SJCRH30 (cell line): ENCODE data around the gene CAMTA1. TPM values are rescaled to one million over a fixed set of nuclear protein-coding genes. Genes with fewer than 3 reads are reported as not detected.

Experiments used
- DNase-seq, 2 experiments: peaks; one replicate each; pipeline ENCODE4 v3.0.0-alpha.2; 2015 to 2020
- H3K27ac ChIP-seq: fragments of 250-450 bp; sonication (Bioruptor Pico); 2 replicates; pipeline ENCODE4 v1.5.1; 2020; ENCODE audit warnings: mild to moderate bottlenecking, moderate library complexity
- H3K27me3 ChIP-seq: fragments of 250-450 bp; sonication (Bioruptor Pico); 2 replicates; pipeline ENCODE4 v1.5.1; 2020; ENCODE audit warnings: mild to moderate bottlenecking, moderate library complexity
- H3K36me3 ChIP-seq: fragments of 250-450 bp; sonication (Bioruptor Pico); 2 replicates; pipeline ENCODE4 v1.5.1; 2020; ENCODE audit warnings: mild to moderate bottlenecking, moderate library complexity
- H3K4me1 ChIP-seq: fragments of 250-450 bp; sonication (Bioruptor Pico); 2 replicates; pipeline ENCODE4 v1.5.1; 2020; ENCODE audit warnings: mild to moderate bottlenecking, moderate library complexity
- H3K4me3 ChIP-seq: fragments of 250-450 bp; sonication (Bioruptor Pico); 2 replicates; pipeline ENCODE4 v1.5.1; 2020; ENCODE audit warnings: mild to moderate bottlenecking, moderate library complexity
- H3K9me3 ChIP-seq: fragments of 250-450 bp; sonication (Bioruptor Pico); replicated peaks from 2 replicates; pipeline ENCODE4 v1.5.1; 2020; ENCODE audit warnings: mild to moderate bottlenecking, moderate library complexity
- total RNA-seq: library from RNA; depleted of rRNA; stranded (reverse); fragments of >200 nt; shearing (Covaris generic); gene quantifications from 2 replicates; pipeline ENCODE4 v1.2.3, GENCODE V29; 2014

CAMTA1 gene
- total RNA-seq, 1 experiment from 2014 or later, result 153 TPM

GRCh38 chr1:7752512-7753417 lies 967.5 kb downstream of the CAMTA1 start:
- peaks cover 4% of the 10 kb centered on the region; the same call in 1 of the 2 replicates for H3K4me1 ChIP-seq
- no peaks in the 10 kb centered on the region for H3K36me3 ChIP-seq
- H3K9me3 ChIP-seq, result no peaks in the 10 kb centered on the region
- H3K27ac ChIP-seq, result no peak overlapping the region
- peaks cover 11% of the 10 kb centered on the region for H3K27me3 ChIP-seq
- DNase-seq, result peak; percentile 56 to 86
- peak overlapping the region; percentile 43 for H3K4me3 ChIP-seq

- Histone ChIP-seq H3K4me1 (peaks cover 4% of the 10 kb centered on the region; the same call in 1 of the 2 replicates), H3K36me3 (no peaks in the 10 kb centered on the region), H3K4me3 (no peak overlapping the region), H3K9me3 (no peaks in the 10 kb centered on the region), H3K27me3 (peaks cover 11% of the 10 kb centered on the region), H3K27ac (no peak overlapping the region)
- no peak for DNase-seq
Observed at GRCh38 chr1:7753641-7754040, 968.4 kb downstream of the CAMTA1 start.

- no peaks in the 10 kb centered on the region for H3K9me3 ChIP-seq
- peaks cover 6% of the 10 kb centered on the region for H3K27me3 ChIP-seq
- H3K4me3 ChIP-seq, result no peak overlapping the region
- peaks cover 4% of the 10 kb centered on the region; the same call in 1 of the 2 replicates for H3K4me1 ChIP-seq
- no peak for DNase-seq
- no peaks in the 10 kb centered on the region for H3K36me3 ChIP-seq
- H3K27ac ChIP-seq, result no peak overlapping the region
Observed at GRCh38 chr1:7754234-7754633, 969.0 kb downstream of the CAMTA1 start.

- Histone ChIP-seq H3K36me3 (no peaks in the 10 kb centered on the region), H3K27ac (no peak overlapping the region), H3K4me1 (peaks cover 4% of the 10 kb centered on the region; the same call in 1 of the 2 replicates), H3K4me3 (no peak overlapping the region), H3K9me3 (no peaks in the 10 kb centered on the region), H3K27me3 (peaks cover 6% of the 10 kb centered on the region; the same call in 1 of the 2 replicates)
- DNase-seq, result peak in 1 of 2 experiments; percentile 44
Observed at GRCh38 chr1:7755448-7755847, 970.2 kb downstream of the CAMTA1 start.

GRCh38 chr1:7760245-7760644 lies 975.0 kb downstream of the CAMTA1 start:
- Histone ChIP-seq H3K27me3 (peaks cover 12% of the 10 kb centered on the region), H3K36me3 (no peaks in the 10 kb centered on the region), H3K27ac (no peak overlapping the region), H3K9me3 (no peaks in the 10 kb centered on the region), H3K4me3 (no peak overlapping the region), H3K4me1 (no peaks in the 10 kb centered on the region)
- no peak for DNase-seq

- DNase-seq, result no peak
- no peak overlapping the region for H3K27ac ChIP-seq
- peaks cover 12% of the 10 kb centered on the region for H3K27me3 ChIP-seq
- no peaks in the 10 kb centered on the region for H3K9me3 ChIP-seq
- no peaks in the 10 kb centered on the region for H3K36me3 ChIP-seq
- no peaks in the 10 kb centered on the region for H3K4me1 ChIP-seq
- no peak overlapping the region for H3K4me3 ChIP-seq
Observed at GRCh38 chr1:7761103-7761502, 975.8 kb downstream of the CAMTA1 start.

- 0 out of 2 replicates have a peak, but pooled peaks cover 5% of the 10 kb centered on the region for H3K27me3 ChIP-seq
Observed at GRCh38 chr1:7767176-7767575, 981.9 kb downstream of the CAMTA1 start.

GRCh38 chr1:7768583-7768982 lies 983.3 kb downstream of the CAMTA1 start:
- H3K4me1 ChIP-seq, result peaks cover 14% of the 10 kb centered on the region
- H3K4me3 ChIP-seq, result no peak overlapping the region
- H3K27me3 ChIP-seq, result no peaks in the 10 kb centered on the region
- H3K36me3 ChIP-seq, result no peaks in the 10 kb centered on the region; the same call in 1 of the 2 replicates
- peak in 1 of 2 experiments; percentile 61 for DNase-seq
- no peaks in the 10 kb centered on the region for H3K9me3 ChIP-seq
- no peak overlapping the region for H3K27ac ChIP-seq

More at GRCh38 chr1:7767176-7767575, 981.9 kb downstream of the CAMTA1 start:
- no peak for DNase-seq
- no peak overlapping the region for H3K27ac ChIP-seq
- no peak overlapping the region for H3K4me3 ChIP-seq
- no peaks in the 10 kb centered on the region for H3K36me3 ChIP-seq
- H3K4me1 ChIP-seq, result peaks cover 12% of the 10 kb centered on the region
- no peaks in the 10 kb centered on the region for H3K9me3 ChIP-seq

GRCh38 chr1:7769673-7770412 lies 984.6 kb downstream of the CAMTA1 start:
- Histone ChIP-seq H3K27ac (no peak overlapping the region), H3K4me1 (peaks cover 14% of the 10 kb centered on the region), H3K4me3 (no peak overlapping the region), H3K36me3 (peaks cover 5% of the 10 kb centered on the region), H3K27me3 (no peaks in the 10 kb centered on the region), H3K9me3 (no peaks in the 10 kb centered on the region)
- no peak for DNase-seq

GRCh38 chr1:7770669-7770996 lies 985.4 kb downstream of the CAMTA1 start:
- Histone ChIP-seq H3K36me3 (peaks cover 9% of the 10 kb centered on the region), H3K9me3 (no peaks in the 10 kb centered on the region), H3K4me3 (peak overlapping the region; percentile 91), H3K27me3 (no peaks in the 10 kb centered on the region), H3K4me1 (peaks cover 14% of the 10 kb centered on the region), H3K27ac (no peak overlapping the region; the same call in 1 of the 2 replicates)
- no peak for DNase-seq

GRCh38 chr1:7770997-7771822 lies 986.0 kb downstream of the CAMTA1 start, which contains the start of gene VAMP3:
Gene VAMP3 (plus strand): TSS chr1:7771296. CDS start chr1:7771384, 88 bp downstream.
- H3K4me3 ChIP-seq, result peak within 1 kb of the TSS; percentile 91
- peaks cover 11% of the 10 kb centered on the region for H3K36me3 ChIP-seq
- H3K27ac ChIP-seq, result peak within 1 kb of the TSS; percentile 36
- peak; percentile 90 to 91 for DNase-seq
- H3K4me1 ChIP-seq, result peaks cover 14% of the 10 kb centered on the region
- H3K9me3 ChIP-seq, result no peaks in the 10 kb centered on the region
- no peaks in the 10 kb centered on the region for H3K27me3 ChIP-seq

GRCh38 chr1:7771823-7772299 lies 986.6 kb downstream of the CAMTA1 start:
- peaks cover 11% of the 10 kb centered on the region for H3K36me3 ChIP-seq
- peak overlapping the region; percentile 91 for H3K4me3 ChIP-seq
- H3K27ac ChIP-seq, result peak overlapping the region; percentile 36
- DNase-seq, result no peak
- H3K4me1 ChIP-seq, result peaks cover 14% of the 10 kb centered on the region
- no peaks in the 10 kb centered on the region for H3K27me3 ChIP-seq
- H3K9me3 ChIP-seq, result no peaks in the 10 kb centered on the region

GRCh38 chr1:7777591-7777990 lies 992.3 kb downstream of the CAMTA1 start:
- peaks cover 38% of the 10 kb centered on the region for H3K36me3 ChIP-seq
- no peaks in the 10 kb centered on the region for H3K27me3 ChIP-seq
- DNase-seq, result no peak
- H3K4me3 ChIP-seq, result no peak overlapping the region
- no peaks in the 10 kb centered on the region for H3K9me3 ChIP-seq
- no peak overlapping the region for H3K27ac ChIP-seq
- no peaks in the 10 kb centered on the region for H3K4me1 ChIP-seq

GRCh38 chr1:7778133-7778628 lies 992.9 kb downstream of the CAMTA1 start:
- Histone ChIP-seq H3K27me3 (no peaks in the 10 kb centered on the region), H3K4me1 (peaks cover 4% of the 10 kb centered on the region), H3K4me3 (no peak overlapping the region), H3K36me3 (peaks cover 38% of the 10 kb centered on the region), H3K9me3 (no peaks in the 10 kb centered on the region), H3K27ac (no peak overlapping the region)
- DNase-seq, result no peak
